GM10266 (cell line): ENCODE measurements around the gene ATP5MC3.

Experiments used
- DNase-seq: peaks from one replicate; pipeline ENCODE4 v3.0.0; 2012; ENCODE audit errors: extremely low spot score
- TF ChIP-seq, protein P1 (sequence below): IDR thresholded peaks from 2 replicates; pipeline ENCODE4 v1.5.1; 2012; ENCODE audit warnings: mild to moderate bottlenecking, low read depth; ENCODE audit not compliant: control insufficient read depth, insufficient read depth; ENCODE audit errors: missing control alignments

Gene ATP5MC3

DNA sequence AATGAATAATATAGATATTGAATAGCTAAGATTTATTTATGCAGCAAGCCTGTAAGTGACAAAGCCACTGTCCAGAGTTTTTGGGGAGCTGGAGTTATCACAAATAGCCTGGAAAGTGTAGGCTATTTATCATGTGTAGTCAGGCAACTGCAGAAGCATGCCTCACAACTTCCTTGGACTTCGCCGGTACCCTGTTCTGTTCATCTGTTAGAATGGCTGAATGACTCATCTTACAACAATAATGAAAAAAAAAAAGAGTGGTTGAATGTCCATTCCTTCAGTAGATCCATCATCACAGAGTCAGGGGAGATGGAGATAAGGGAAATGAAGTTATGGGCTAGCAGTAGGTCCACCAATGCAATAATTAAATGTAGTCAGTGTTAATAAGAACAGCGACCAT is 24.0 kb upstream of the ATP5MC3 start:
- DNase-seq: no peak
- TF ChIP-seq, protein P1, sequence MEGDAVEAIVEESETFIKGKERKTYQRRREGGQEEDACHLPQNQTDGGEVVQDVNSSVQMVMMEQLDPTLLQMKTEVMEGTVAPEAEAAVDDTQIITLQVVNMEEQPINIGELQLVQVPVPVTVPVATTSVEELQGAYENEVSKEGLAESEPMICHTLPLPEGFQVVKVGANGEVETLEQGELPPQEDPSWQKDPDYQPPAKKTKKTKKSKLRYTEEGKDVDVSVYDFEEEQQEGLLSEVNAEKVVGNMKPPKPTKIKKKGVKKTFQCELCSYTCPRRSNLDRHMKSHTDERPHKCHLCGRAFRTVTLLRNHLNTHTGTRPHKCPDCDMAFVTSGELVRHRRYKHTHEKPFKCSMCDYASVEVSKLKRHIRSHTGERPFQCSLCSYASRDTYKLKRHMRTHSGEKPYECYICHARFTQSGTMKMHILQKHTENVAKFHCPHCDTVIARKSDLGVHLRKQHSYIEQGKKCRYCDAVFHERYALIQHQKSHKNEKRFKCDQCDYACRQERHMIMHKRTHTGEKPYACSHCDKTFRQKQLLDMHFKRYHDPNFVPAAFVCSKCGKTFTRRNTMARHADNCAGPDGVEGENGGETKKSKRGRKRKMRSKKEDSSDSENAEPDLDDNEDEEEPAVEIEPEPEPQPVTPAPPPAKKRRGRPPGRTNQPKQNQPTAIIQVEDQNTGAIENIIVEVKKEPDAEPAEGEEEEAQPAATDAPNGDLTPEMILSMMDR: no peak

DNA sequence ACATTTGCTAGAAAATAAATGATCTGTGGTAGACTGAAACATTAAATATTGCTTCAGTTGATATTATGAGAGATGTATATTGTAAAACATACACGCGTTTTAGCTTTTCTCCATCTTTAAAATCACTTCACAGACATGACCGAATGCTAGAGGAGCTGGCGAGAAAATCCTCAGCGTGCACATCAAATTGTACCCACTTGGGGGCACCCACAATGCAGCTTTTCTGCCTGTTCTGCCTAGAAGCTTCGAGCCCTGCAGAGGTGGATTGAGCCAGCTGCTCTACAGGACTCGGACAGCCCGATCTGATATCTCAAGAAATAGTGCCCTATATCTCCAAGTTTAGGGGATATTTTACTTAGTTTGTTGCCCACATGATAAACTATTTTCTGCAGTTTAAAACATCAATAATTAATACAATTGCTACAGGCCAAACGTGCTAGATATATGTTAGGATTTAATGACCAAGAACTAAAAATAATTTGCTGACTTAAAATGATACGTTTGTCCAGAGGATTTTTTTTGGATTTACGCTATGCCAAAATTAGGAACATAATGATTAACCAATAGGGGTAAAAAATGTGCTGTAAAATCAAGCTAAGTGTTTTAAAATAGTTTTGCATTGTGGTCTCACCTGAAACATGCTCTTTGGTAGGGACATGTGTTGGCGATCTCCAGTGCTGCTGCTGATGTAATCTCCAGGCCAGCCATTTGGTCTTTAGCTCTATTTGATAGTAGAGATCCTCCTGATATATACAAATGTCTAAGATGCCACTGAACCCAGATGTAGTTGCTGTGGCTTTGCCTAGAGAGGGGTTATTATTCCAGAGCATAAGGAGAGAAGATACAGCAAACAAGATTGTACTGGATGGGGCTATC is 22.3 kb upstream of the ATP5MC3 start:
- DNase-seq: peak; percentile 12
- TF ChIP-seq, protein P1: peak; percentile 56

GRCh38 chr2:175195012-175195411 is 13.5 kb upstream of the ATP5MC3 start:
- TF ChIP-seq, protein P1: no peak
- no peak for DNase-seq

- no peak for DNase-seq
- TF ChIP-seq, protein P1: no peak
Observed at GRCh38 chr2:175188761-175189160, 7.3 kb upstream of the ATP5MC3 start.

DNA sequence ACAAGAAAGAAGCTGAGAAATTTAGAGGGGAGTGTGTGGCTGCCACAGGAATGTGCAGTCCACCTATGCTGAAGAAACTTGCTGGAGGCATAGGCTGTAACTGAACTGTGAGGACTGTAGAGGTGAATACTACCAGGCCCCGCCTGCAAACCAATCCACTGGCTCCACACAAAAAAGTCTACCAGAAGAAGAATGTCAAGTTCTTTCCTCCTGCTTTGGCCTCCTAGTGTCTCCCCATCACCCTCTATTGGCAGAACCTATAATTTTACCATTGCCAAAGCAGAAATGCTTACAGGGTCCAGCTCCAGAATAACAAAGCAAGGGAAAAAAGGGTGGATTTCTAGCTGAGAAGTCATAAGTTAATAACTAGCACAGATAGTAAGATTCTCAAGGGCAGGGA is 5.9 kb upstream of the ATP5MC3 start:
- DNase-seq: peak; percentile 29
- TF ChIP-seq, protein P1: peak; percentile 46

DNA sequence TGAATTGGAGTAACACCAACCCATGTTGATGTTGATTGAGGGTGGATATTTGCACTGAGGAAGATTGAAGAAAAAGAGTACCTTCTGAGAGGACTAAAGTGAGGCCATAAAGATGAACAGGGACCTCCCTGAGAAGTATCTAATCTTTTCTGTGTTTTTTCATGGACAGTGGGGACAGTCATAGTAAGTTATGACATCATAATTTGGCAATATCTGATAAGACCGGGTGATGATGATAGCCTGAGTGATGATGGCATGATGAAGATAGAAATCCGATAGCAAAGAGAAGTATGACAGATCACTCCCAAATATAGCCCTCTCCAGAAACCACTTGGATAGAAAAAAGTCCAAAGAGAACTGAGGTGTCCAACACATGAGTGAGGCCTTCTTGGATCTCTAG is 2.2 kb upstream of the ATP5MC3 start:
- no peak for DNase-seq
- TF ChIP-seq, protein P1: no peak

DNA sequence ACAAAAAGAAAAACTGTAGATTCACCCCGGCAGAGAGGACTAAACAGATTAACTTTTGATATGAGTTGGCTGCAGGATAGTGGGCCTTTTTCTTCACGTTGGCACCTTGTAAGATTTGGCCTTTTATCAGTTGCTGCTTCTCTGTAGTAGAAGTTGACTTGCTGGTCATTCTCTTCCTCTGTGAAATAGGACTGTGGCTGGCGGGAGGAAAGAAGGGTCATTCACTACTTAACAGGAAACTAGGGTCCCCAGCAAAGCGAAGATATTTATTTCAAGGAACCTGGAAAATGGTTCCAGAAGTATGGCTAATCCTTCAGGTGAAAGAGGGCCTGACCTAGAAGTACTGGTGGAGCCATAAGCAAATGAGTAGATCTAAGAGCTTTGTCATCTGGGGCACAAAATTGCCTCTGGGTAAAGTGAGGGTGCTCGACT is 383 bp upstream of the ATP5MC3 start:
- no peak for DNase-seq
- TF ChIP-seq, protein P1: no peak
